ENCODE measurements around the gene NTRK2.

DNA sequence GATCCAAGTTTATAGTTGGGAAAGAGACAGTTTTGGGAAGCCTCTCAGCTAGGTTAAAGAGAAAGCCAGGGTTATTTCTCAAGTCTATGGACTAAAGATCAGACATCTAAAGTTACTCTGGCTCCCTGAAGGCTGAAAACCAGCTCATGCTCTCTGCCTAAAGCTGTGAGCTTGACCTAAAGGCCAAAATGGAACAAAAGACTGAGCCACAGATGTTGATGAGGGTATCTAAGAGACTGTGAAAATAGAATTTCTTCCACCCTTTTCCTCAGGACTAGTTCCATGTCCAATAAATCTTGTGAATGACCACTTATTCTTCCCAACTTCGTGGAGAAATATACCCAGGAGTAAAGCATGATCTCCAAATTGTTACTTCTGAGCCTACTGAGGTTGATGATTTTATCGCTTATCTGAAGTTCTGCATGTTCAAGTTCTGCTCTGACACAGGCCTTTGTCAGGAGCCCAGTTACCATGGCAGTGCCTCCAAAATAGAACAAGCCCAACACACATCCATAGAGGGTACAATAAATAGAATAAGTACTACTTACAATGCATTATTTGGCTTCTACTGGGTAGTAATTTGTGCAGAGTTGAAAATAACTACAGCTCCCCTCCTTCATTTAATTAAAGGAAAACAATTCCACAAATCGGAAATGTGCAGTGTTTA, 373.6 kb downstream of the NTRK2 start:
- TF ChIP-seq, protein P1, sequence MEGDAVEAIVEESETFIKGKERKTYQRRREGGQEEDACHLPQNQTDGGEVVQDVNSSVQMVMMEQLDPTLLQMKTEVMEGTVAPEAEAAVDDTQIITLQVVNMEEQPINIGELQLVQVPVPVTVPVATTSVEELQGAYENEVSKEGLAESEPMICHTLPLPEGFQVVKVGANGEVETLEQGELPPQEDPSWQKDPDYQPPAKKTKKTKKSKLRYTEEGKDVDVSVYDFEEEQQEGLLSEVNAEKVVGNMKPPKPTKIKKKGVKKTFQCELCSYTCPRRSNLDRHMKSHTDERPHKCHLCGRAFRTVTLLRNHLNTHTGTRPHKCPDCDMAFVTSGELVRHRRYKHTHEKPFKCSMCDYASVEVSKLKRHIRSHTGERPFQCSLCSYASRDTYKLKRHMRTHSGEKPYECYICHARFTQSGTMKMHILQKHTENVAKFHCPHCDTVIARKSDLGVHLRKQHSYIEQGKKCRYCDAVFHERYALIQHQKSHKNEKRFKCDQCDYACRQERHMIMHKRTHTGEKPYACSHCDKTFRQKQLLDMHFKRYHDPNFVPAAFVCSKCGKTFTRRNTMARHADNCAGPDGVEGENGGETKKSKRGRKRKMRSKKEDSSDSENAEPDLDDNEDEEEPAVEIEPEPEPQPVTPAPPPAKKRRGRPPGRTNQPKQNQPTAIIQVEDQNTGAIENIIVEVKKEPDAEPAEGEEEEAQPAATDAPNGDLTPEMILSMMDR (IDR thresholded peaks at IDR 0.05), result no peak
- no peak for TF ChIP-seq ZFX (IDR thresholded peaks at IDR 0.05; ENCODE audit: borderline replicate concordance)

Measured in 22Rv1 (cell line).